A673 (cell line): Measurements from ENCODE around the gene LILRB1. TPM values are rescaled to one million over a fixed set of nuclear protein-coding genes. Genes with fewer than 3 reads are reported as not detected.
"Not testable (repeated sequence)": the region's sequence is repeated elsewhere in the genome, so short reads cannot be mapped to it uniquely, and the experiment has no call there.

ENCODE experiments used
- BruUV-seq: library from RNA; stranded (reverse); fragments of 400-500 nt; replicated peaks from 2 replicates; lab custom pipeline; 2021; lab: Mats Ljungman, UMichigan
- CTCF ChIA-PET: fragments of 300-600 bp; sonication (Branson Sonifier 250); formaldehyde crosslinking; loops from one replicate; lab custom pipeline; 2022; ENCODE audit warnings: antibody characterized with exemption; lab: Charles Lee
- POLR2A ChIA-PET: fragments of 300-600 bp; sonication (Branson Sonifier 250); formaldehyde crosslinking; loops from one replicate; lab custom pipeline; 2022; ENCODE audit warnings: antibody characterized with exemption; ENCODE audit not compliant: low non-redundant PET; lab: Charles Lee
- DNase-seq: peaks from one replicate; pipeline ENCODE4 v3.0.0-alpha.2; 2015; ENCODE audit warnings: low spot score
- H3K27ac ChIP-seq: fragments of 200-600 bp; sonication (generic); 2 replicates; pipeline ENCODE4 v1.5.1; 2016; ENCODE audit warnings: mixed run types, low read depth, mild to moderate bottlenecking, mixed read lengths, antibody characterized with exemption, low read length; ENCODE audit not compliant: poor library complexity, severe bottlenecking
- H3K27me3 ChIP-seq: fragments of 200-600 bp; sonication (generic); replicated peaks from 2 replicates; pipeline ENCODE4 v1.6.1; 2017; ENCODE audit warnings: mixed run types, low read depth, mild to moderate bottlenecking, mixed read lengths, antibody characterized with exemption, low read length; ENCODE audit not compliant: insufficient read depth, poor library complexity
- H3K36me3 ChIP-seq: fragments of 200-600 bp; sonication (generic); 2 replicates; pipeline ENCODE4 v1.6.1; 2016; ENCODE audit warnings: mixed run types, mild to moderate bottlenecking, mixed read lengths, antibody characterized with exemption, low read length; ENCODE audit not compliant: insufficient read depth, poor library complexity, severe bottlenecking
- H3K4me1 ChIP-seq: fragments of 200-600 bp; sonication (generic); 2 replicates; pipeline ENCODE4 v1.6.1; 2017; ENCODE audit warnings: mixed run types, mild to moderate bottlenecking, mixed read lengths, antibody characterized with exemption, low read length; ENCODE audit not compliant: insufficient read depth, poor library complexity, severe bottlenecking
- H3K4me3 ChIP-seq: fragments of 200-600 bp; sonication (generic); 2 replicates; pipeline ENCODE4 v1.5.1; 2016; ENCODE audit warnings: low read depth, mixed run types, mild to moderate bottlenecking, mixed read lengths, low read length; ENCODE audit not compliant: poor library complexity, severe bottlenecking
- H3K9me3 ChIP-seq: fragments of 200-600 bp; sonication (generic); 2 replicates; pipeline ENCODE4 v1.6.1; 2016; ENCODE audit warnings: mixed run types, low read depth, mild to moderate bottlenecking, mixed read lengths, antibody characterized with exemption, low read length; ENCODE audit not compliant: poor library complexity, severe bottlenecking
- CTCF ChIP-seq: fragments of 300-800, 200-600 bp; sonication (generic); conservative IDR thresholded peaks from 2 replicates; pipeline ENCODE4 v1.5.1; 2017; ENCODE audit warnings: low read depth, mild to moderate bottlenecking, antibody characterized with exemption, low read length, moderate library complexity, mixed read lengths
- EZH2 ChIP-seq: fragments of 200-600 bp; sonication (generic); IDR thresholded peaks from 2 replicates; pipeline ENCODE4 v1.6.1; 2017; ENCODE audit warnings: borderline replicate concordance, low read depth, mild to moderate bottlenecking, mixed read lengths, antibody characterized with exemption, low read length; ENCODE audit not compliant: poor library complexity, severe bottlenecking
- intact Hi-C: fragments of 100-400 bp; cut with micrococcal nuclease; formaldehyde crosslinking; loops from one replicate; pipeline ENCODE4 v1.10.0; 2022; ENCODE audit not compliant: unreplicated experiment
- total RNA-seq: library from RNA; stranded (reverse); gene quantifications from 2 replicates; pipeline ENCODE4 v1.2.3, GENCODE V29; 2021

Gene LILRB1
- total RNA-seq, 1 experiment from 2014 or later, result not detected

DNA sequence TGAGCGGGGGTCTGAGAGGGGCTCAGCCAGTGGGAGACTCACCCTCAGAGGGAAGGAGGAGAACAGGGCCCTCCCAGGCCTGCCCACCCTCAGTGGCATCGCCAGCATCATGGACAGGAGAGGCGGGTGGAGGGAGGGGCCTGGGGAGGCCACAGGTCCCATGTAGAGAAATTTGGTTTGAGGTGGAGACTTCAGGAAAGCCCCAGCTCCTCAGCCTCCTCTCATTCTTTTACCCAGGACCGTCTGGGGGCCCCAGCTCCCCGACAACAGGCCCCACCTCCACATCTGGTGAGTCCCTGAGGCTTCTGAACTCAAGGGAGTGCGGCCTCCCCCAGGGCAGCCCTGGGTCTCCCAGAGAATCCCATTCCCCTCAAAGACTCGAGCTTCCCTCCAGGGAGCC is 3.1 kb downstream of the LILRB1 start:
- no peaks in the 10 kb centered on the region for H3K9me3 ChIP-seq
- no TSS peak for BruUV-seq
- CTCF ChIA-PET, result no interaction called here
- no peaks in the 10 kb centered on the region for H3K4me1 ChIP-seq
- no peak overlapping the region for H3K27ac ChIP-seq
- POLR2A ChIA-PET, result no interaction called here
- no peaks in the 10 kb centered on the region for H3K36me3 ChIP-seq
- intact Hi-C loops, result no loop called here
- DNase-seq, result no peak
- TF ChIP-seq EZH2 (no peak), CTCF (no peak)
- H3K4me3 ChIP-seq, result no peak overlapping the region
- peaks cover 23% of the 10 kb centered on the region for H3K27me3 ChIP-seq

DNA sequence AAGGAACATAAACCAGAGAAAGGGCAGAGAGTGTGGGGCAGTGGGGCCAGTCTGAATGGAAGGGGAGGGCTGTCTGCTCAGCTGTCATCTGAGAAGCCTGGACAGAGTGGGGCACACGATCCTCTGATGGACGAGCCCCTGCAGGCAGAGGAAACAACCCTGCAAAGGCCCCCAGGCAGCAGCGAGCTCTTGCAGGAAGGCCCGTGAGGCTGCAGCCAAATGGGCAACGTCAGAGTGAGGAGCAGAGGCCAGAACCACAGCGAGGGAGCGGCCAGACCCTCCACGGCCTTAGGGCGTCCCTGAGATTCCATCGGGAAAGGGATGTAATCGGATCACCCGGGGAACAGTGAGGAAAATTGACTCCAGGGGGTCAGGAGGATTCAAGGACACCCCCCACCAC is 5.8 kb downstream of the LILRB1 start:
- H3K27ac ChIP-seq, H3K36me3 ChIP-seq, POLR2A ChIA-PET, BruUV-seq, intact Hi-C loops, CTCF ChIA-PET, H3K4me1 ChIP-seq, H3K9me3 ChIP-seq, H3K4me3 ChIP-seq, DNase-seq: not testable (repeated sequence)
- peaks cover 14% of the 10 kb centered on the region for H3K27me3 ChIP-seq

- ChIA-PET CTCF (no interaction called here), POLR2A (no interaction called here)
- no peak for DNase-seq
- H3K9me3 ChIP-seq, result no peaks in the 10 kb centered on the region
- intact Hi-C loops, result no loop called here
- H3K4me1 ChIP-seq, result no peaks in the 10 kb centered on the region
- peaks cover 7% of the 10 kb centered on the region for H3K27me3 ChIP-seq
- H3K27ac ChIP-seq, result no peak overlapping the region
- H3K36me3 ChIP-seq, result no peaks in the 10 kb centered on the region
- H3K4me3 ChIP-seq, result no peak overlapping the region
- BruUV-seq, result no TSS peak
- TF ChIP-seq CTCF (no peak), EZH2 (no peak)
Observed at GRCh38 chr19:54638683-54639082, 8.4 kb downstream of the LILRB1 start.

DNA sequence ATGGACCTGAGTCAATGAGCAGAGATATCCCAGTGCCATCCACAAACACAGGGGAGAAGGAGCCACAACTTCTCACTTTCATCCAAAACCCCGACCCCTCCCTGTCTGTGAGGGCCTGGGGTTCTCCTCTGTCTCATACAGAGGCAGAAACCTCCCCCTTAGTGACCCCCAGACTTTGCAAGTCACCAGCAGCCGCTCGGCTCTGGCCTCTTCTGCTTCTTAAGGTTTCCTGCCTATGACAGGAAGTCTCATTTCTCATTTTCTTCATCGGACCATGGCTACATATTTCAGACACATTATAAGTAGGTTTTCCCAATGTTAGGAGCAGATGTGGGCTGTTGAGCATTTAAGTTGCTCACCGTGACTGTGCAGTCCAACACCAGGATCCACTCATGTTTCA is 12.7 kb downstream of the LILRB1 start:
- H3K4me3 ChIP-seq, intact Hi-C loops, DNase-seq: not testable (repeated sequence)

DNA sequence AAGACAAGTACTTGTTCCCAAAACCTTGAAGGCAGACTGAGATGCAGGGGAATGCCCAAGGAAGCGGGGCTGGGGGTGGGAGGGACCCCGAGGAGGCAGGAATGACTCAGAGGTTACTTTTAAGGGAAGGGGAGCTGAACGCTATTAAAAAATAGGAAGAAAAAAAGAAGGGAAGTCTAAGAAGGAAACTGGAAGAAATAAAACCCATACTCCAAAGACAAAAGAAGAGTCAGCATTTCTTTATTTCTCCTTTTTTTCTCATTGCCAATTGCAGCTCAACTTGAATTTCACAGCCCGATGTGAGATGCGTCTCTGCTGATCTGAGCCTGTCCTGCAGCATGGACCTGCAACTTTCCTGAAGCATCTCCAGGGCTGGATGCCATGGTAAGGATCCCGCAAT is 13.3 kb downstream of the LILRB1 start:
- BruUV-seq, H3K4me3 ChIP-seq, POLR2A ChIA-PET, H3K36me3 ChIP-seq, intact Hi-C loops, H3K9me3 ChIP-seq, H3K4me1 ChIP-seq, H3K27me3 ChIP-seq, DNase-seq, CTCF ChIA-PET, H3K27ac ChIP-seq: not testable (repeated sequence)

More for the DNA sequence above, 12.7 kb downstream of the LILRB1 start:
- H3K27ac ChIP-seq, POLR2A ChIA-PET, H3K4me1 ChIP-seq, H3K36me3 ChIP-seq, H3K27me3 ChIP-seq, BruUV-seq, H3K9me3 ChIP-seq, CTCF ChIA-PET: not testable (repeated sequence)
